Measurements from ENCODE around the gene PHYHIPL.
"Not testable (repeated sequence)": the region's sequence is repeated elsewhere in the genome, so short reads cannot be mapped to it uniquely, and the experiment has no call there.

PHYHIPL gene

GRCh38 chr10:59206204-59206720 lies 29.8 kb downstream of the PHYHIPL start:
- DNase-seq: no peak

DNA sequence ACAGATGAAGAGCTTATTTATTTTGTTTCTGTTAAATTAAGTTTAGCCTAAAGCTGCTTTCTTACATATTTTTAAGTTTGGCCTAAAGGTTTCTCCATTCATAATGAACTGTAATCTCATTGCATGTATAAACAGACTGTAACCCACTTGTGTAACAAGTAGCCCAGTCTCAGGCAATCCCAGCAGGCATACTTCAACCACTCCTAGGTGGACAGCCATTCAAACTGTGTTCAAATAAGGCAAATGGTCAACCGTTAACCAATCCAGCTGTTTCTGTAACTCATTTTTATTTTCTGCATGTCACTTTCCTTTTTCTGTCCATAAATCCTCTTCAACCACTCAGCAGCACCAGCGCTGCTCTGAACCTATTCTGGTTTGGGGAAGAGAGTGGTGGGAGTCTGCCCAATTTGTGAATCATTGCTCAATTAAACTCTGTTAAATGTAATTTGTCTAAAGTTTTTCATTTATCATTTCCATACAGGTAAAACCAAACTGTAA lies 35.9 kb downstream of the PHYHIPL start:
- DNase-seq: no peak

GRCh38 chr10:59214160-59214559 lies 37.7 kb downstream of the PHYHIPL start:
- no peak for DNase-seq

DNA sequence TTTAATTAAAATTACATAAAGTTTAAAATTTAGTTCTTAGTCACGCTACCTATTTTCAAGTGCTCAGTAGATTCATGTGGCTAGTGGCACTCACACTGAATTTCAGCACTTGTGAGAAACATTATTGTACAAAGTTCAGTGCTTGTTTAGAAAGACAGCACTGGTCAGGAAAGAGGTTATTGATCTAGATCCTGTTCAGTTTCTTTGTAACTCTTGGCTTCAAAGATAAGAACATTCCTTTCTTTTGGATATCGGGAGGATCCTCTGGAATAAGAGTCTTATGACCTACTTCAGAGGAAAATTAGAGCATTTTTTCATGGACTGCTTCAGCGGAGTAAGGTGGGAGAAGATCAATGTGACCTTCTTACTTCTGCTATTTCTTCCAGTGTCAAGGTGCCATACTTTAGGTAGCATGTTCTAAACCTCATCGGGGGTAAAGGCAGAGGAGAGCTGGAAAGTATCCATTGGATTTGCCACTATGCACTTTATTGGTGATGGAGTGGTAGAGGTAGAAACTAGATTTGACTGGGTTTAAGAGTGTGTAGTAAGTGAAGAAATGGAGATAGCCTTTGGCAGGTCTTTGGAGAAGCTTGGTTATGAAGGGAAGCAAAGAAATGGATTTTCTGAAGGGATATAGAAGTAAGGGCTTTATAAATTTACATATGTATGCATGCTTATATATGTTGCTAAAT lies 39.9 kb downstream of the PHYHIPL start:
- no peak for DNase-seq

GRCh38 chr10:59222788-59223187 lies 46.3 kb downstream of the PHYHIPL start:
- DNase-seq: no peak

DNA sequence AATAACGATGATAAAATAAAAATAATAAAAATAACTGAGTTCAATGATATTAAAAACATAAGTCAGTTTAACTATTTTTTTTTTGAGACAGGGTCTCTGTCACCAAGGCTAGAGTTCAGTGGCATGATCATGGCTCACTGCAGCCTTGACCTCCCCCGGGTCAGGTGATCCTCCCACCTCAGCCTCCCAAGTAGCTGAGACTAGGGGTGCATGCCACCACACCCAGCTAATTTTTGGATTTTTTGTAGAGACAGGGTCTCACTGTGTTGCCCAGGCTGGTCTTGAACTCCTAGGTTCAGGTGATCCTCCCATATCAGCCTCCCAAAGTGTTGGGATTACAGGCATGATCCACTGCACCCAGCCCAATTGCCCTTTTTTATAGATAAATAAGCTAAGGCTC lies 47.2 kb downstream of the PHYHIPL start:
- not testable (repeated sequence) for DNase-seq

GRCh38 chr10:59225211-59225610 lies 48.8 kb downstream of the PHYHIPL start:
- no peak for DNase-seq

- DNase-seq: no peak
Observed at GRCh38 chr10:59227136-59227673, 50.8 kb downstream of the PHYHIPL start.

DNA sequence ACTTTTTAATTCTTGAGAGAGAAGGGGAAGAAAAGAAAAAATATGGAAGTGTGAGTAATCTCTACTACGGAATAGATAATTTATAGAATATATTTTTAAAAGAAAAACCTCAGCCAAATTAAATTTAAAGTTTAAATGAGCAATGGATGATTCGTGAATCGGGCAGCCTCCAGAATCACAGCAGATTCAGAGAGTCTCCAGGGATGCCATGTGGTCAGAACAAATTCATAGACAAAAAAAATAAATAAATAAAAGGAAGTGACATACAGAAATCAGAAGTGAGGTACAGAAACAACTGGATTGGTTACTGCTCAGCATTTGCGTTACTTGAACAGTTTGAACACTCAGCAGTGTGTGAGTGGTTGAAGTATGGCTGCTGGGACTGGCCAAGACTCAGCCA lies 53.0 kb downstream of the PHYHIPL start:
- no peak for DNase-seq

DNA sequence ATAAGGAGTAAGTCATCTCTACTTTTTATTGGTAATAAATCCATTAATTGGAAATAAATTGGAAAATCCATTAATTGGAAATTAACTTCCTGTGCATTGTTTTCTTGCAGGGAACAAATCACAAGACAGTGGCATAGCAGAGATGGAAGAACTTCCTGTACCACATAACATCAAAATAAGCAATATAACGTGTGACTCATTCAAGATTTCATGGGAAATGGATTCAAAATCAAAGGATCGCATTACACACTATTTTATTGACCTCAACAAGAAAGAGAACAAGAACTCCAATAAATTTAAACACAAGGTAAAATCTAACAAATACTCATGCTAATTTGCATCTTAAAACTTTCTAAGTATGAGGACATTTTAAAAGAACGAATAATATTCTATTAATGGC lies 57.8 kb downstream of the PHYHIPL start:
- DNase-seq: no peak

GRCh38 chr10:59234816-59235429 lies 58.5 kb downstream of the PHYHIPL start:
- DNase-seq: no peak

- no peak for DNase-seq
Observed at GRCh38 chr10:59236064-59236697, 59.7 kb downstream of the PHYHIPL start.

DNA sequence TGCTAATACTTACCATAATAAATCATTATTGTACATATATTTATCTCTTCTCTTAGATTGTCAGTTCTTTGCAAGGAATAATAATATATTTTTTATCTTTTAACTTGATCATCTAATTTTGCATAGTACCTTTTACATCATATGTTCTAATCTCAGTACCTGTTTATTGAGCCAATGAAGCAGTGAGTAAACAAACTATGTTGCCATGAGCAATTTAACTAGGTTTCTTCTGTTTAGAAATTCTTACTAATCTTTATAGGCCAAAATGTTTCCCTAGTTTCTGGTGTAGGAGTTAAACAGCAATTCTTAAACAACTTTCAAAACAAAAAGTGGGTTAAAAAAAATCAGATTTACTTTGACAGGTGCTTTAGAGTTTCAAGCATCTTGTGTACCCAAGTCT lies 61.3 kb downstream of the PHYHIPL start:
- no peak for DNase-seq

DNA sequence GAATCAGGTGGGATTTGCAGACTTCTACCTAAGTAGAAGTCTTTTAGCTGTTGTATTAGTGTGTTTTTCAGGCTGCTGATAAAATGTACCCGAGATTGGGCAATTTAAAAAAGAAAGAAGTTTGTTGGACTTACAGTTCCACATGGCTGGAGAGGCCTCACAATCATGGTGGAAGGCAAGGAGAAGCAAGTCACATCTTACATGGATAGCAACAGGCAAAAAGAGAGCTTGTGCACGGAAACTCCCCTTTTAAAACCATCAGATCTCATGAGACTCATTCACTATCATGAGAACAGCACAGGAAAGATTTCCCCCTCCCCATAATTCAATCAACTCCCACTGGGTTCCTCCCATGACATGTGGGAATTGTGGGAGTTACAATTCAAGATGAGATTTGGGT lies 62.7 kb downstream of the PHYHIPL start:
- not testable (repeated sequence) for DNase-seq

- peak; percentile 39 for DNase-seq
Observed at GRCh38 chr10:59240582-59241183, 64.2 kb downstream of the PHYHIPL start.

DNA sequence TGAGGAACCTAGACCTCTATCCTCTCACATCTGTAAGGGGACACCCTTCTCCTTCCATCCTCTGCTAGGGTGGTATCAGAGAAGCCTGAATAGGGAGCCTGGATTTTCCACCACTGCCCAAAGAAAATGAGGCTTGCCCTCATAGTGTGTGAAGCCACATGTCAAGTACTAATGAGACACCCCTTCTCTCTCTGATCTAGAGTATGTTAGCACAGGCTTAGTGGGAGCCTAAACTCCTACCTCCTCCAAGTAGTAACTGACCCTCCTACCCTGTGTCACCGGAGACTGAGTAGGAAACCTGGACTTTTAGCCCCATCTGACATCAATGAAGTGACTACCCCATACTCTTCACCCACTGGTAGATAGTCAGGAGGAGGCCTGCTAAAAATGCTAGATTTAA lies 65.6 kb downstream of the PHYHIPL start:
- DNase-seq: no peak

DNA sequence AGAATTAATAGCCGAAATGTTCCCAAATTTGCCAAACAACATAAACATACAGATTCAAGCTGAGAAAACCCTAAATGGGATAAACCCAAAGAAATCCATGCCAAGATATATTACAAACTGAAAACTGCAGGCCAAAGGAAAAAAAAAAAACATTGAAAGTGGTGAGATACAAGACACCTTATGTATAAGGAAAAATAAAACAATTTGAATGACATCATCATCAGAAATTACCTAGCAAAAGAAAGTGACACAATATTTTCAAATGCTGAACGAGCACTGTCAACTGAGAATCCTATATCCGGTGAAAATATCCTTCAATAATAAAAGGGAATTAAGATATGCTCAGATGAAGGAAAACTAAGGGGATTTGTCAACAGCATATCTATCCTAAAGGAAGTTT lies 66.5 kb downstream of the PHYHIPL start:
- no peak for DNase-seq

DNA sequence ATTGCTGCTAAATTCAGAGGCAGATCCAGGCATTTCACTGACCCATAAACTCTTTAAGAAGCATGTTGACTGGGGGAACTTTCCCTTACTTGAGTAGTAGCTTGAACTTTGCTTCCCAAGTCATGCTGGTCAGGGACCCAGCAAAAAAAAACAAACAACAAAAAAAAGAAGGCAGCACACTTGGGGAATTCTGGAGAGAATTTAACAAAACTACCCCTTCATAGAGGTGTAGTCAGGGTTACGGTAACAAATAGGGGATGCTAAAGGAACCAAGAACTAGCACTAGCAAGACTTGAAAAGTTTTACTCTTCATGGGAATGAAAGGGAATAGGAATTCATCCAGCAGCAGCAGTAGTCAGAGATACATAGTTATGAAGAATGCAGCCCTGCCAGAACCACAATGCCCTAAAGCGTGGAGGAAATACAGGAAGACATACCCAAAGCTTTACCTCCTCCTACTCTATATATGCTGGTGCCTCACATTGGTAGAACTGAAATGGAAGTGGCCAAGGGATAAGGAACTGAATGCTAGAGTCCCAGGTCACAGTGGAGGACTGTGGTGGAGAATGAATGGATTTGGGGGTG lies 67.3 kb downstream of the PHYHIPL start:
- DNase-seq: no peak

- DNase-seq: no peak
Observed at GRCh38 chr10:59244871-59245270, 68.4 kb downstream of the PHYHIPL start.

- DNase-seq: no peak
Observed at GRCh38 chr10:59245686-59246085, 69.2 kb downstream of the PHYHIPL start.

GRCh38 chr10:59252491-59252890 lies 76.0 kb downstream of the PHYHIPL start:
- DNase-seq: no peak

DNA sequence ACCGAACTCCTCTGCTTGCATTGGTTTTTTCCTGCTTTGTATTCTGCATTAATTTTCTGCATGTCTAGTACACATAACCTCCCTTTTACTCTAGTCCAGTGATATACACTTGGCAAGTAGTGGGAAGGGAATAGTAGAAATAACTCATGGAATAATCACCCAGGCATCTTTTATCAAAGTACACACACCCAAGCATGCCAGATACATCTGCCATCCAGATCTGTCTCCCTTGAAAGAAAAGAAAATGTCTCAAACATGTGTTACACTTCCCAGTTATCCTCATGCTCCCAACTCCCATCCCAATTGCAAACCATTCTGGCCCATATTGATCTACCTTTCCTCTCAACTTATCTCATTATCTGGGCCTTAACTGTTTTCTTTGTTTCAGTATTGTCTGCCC lies 79.0 kb downstream of the PHYHIPL start:
- DNase-seq: no peak

- no peak for DNase-seq
Observed at GRCh38 chr10:59257224-59257623, 80.8 kb downstream of the PHYHIPL start.
